CD4-positive, alpha-beta T cell treated with Interleukin-4 for 1 hour (primary cell): Measurements from ENCODE around the gene MAGEB17.
A peak's percentile ranks its signal among the peaks of the same experiment; 100 is the strongest.
"Not testable (repeated sequence)": the region's sequence is repeated elsewhere in the genome, so short reads cannot be mapped to it uniquely, and the experiment has no call there.

Experiments
- DNase-seq, 2 donors: peaks; one replicate each; pipeline ENCODE4 v3.0.0-alpha.2; 2020 to 2022

MAGEB17 gene

DNA sequence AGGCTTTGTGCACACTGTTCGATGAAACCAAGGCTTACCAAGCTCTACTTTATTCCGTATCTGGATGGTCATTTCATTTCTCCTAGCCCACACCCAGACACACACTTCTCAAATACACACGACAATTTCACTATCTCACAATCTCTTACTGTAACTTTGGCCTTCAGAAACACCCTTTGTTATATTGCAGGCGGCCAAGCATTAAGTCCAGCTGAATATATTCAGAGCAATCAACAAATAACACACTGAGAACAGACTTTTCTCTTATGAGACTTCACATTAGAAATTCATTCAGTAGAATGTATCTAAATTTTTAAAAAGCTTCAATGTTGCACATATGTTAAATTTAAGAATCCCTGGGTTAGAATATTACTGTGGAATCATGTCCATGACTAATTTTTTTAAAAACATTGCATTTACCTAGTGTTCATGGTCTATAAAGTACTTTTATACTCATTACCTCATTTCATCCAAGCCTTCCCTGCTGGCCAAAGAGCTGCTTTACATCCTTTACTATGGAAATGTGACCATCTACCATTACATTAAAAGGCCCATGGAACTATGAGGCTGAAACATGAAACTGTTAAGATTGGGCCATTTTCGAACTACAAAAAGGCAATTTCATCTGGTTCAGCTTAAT, 10.5 kb upstream of the MAGEB17 start:
- no peak for DNase-seq

- DNase-seq: no peak
These were observed 6.6 kb upstream of the MAGEB17 start for GRCh38 chrX:16160729-16161128.

DNA sequence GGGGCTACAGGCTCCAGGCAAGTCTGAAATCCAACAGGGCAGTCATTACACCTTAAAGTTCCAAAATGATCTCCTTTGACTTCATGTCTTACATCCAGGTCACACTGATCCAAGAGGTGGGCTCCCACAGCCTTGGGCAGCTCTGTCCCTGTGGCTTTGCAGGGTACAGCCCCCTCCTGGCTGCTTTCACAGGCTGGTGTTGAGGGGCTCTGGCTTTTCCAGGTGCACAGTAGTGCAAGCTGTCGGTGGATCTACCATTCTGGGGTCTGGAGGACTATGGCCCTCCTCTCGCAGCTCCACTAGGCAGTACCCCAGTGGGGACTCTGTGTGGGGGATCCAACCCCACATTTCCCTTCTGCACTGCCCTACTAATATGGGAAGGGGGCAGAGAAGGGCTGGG, 6.1 kb upstream of the MAGEB17 start:
- not testable (repeated sequence) for DNase-seq

DNA sequence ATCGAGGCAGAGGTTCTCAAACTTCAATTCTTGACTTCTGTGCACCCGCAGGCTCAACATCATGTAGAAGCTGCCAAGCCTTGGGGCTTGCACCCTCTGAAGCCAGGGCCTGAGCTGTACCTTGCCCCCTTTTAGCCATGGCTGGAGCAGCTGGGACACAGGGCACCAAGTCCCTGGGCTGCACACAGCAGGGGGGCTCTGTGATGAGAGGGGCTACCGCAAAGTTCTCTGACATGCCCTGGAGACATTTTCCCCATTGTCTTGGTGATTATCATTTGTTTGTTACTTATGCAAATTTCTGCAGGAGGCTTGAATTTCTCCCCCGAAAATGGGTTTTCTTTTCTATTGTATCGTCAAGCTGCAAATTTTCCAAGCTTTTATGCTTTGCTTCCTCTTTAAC, 4.9 kb upstream of the MAGEB17 start:
- DNase-seq: no peak

DNA sequence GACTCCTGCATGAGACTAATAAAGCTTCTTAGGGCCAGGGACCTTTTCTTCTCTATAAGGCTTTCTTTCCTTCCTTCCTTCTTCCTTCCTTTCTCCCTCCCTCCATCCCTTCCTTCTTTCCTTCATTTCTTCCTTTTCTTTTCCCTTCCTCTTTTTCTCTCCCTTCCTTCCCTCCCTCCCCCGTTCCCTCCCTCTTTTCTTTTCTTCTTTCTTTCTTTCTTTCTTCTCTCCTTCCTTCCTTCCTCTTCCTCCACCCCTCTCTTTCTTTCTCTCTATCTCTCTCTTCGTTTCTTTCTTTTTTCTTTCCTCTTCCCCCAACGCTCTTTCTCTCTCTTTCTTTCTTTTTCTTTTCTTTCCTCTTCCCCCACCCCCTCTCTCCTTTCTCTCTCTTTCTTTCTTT, 2.5 kb upstream of the MAGEB17 start:
- DNase-seq: no peak

- DNase-seq: no peak
These were observed 3.8 kb downstream of the MAGEB17 start for GRCh38 chrX:16171039-16171438.

DNA sequence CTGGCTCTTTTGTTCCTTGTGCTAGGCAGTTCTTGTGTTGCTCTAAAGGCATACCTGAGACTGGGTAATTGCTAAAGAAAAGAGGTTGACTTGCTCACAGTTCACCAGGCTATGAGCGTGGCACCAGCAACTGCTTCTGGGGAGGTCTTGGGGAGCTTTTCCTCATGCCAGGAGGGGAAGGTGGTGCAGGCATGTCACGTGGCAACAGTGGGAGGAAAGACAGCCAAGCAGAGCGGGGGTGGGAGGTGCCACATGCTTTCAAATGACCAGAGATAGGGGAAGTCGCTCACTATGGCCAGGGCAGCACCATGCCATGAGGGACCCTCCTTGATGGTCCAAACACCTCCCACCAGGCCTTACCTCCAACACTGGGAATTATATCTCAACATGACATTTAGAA, 4.7 kb downstream of the MAGEB17 start:
- DNase-seq: no peak

DNA sequence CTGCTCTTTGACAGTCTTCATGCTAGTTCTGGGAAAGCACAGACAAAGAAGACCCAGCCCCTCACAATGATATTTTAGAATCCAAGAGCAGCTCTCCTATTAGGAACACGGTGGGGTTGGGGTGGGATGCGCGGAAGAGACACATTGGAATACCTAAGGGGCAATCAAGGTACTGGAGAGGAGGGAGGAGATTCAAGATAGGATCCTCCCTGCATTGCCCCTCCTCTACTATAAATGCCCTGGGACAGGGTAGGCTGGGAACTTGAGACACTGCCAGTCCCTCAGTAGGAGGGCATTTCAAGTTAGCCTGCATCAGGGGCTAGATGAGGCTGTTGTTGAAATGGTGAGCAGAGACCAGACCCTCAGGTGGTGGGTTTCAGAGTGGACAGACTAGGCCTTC, 5.1 kb downstream of the MAGEB17 start:
- DNase-seq: no peak

GRCh38 chrX:16175329-16176061, 8.2 kb downstream of the MAGEB17 start:
- no peak for DNase-seq

GRCh38 chrX:16177260-16177659, 10.0 kb downstream of the MAGEB17 start:
- DNase-seq: no peak

GRCh38 chrX:16183843-16184242, 16.6 kb downstream of the MAGEB17 start:
- DNase-seq: not testable (repeated sequence)

- DNase-seq: peak in 1 of 2 donors; percentile 19
These were observed 18.4 kb downstream of the MAGEB17 start for GRCh38 chrX:16185725-16186136.

DNA sequence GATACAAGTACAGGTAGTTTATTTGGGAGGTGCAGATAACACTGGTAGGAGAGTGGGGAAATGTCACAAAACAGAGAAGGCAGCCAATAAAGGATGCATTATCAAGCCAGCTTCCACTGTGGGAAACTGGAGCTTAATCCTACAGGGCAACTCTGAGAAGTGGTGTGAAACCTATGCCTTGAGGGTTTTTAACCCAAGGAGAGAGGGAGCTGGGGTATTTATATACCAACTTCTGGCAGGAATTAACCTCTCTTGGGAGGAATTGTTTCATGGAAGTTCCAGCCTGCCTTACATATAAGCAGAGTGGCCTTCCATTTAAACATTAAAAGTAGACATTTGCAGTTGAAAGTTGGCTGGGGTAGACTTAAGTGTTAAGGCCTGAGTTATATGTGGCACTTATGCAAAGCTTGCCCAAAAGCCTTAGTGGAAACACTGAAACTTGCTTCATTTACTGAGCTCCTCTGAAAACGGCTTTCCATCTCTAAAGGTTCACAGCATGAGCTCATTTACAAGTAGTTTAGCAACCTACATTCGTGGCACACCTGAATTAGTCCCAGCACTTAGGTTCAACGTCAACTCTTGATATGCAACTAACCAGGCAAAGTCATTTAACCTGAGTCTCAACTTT, 19.2 kb downstream of the MAGEB17 start:
- no peak for DNase-seq

GRCh38 chrX:16187024-16187760, 19.9 kb downstream of the MAGEB17 start:
- DNase-seq: no peak

- DNase-seq: no peak
These were observed 21.4 kb downstream of the MAGEB17 start for GRCh38 chrX:16188687-16189086.

DNA sequence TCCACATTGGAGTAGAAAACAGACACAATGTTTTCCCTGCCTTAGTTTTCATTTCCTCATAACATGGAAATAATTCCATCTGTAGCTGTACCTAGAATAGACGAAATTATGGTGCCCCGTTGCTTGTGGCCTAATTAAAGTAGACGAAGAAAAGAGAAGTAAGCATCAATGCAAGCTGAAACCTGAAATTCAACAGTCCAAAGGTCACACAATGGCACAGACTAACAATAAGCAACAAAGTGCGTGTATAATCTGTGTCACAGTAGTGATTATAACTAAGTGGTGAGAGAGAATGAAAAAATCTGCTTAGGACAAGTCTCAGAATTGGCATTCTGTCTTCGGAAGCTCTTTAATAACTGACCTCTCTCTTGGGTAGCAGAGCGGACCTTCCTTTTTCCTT, 24.3 kb downstream of the MAGEB17 start:
- no peak for DNase-seq

DNA sequence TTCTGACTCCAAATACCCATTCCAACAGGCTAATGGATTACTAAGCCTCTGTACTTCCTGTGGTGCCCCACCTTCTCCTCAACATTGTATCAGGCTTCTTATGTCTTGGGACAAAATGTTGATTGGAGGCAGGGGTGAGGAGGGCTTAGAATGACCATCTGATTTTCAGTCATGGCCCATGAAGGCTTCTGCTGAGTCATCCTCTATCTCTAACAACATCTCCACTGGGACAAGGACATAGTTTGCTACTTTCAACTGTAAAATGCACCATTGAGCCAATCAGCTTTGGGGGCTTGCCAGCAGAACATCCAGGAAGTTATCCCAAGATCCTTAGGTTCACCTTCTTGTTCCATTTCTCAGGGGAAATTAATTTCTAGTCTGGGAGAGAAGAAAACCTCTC, 29.5 kb downstream of the MAGEB17 start:
- no peak for DNase-seq

DNA sequence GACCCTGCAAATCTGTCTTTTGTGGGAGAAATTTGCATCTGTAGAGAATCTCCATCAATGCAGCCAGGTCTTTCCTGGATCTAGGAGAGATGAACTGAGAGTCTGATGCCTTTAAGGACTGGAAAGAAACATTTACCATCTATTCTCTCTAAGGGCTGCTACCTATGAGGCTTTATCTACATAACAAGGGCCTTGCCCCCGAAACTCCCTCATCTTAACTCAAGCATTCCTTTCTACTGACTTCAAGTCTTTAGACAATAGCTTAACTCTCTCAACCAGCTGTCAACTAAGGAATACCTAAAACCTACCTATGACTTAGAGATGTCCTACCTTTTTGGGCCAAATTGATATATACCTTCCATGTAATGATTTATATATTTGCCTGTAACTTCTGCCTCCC, 32.1 kb downstream of the MAGEB17 start:
- DNase-seq: no peak

DNA sequence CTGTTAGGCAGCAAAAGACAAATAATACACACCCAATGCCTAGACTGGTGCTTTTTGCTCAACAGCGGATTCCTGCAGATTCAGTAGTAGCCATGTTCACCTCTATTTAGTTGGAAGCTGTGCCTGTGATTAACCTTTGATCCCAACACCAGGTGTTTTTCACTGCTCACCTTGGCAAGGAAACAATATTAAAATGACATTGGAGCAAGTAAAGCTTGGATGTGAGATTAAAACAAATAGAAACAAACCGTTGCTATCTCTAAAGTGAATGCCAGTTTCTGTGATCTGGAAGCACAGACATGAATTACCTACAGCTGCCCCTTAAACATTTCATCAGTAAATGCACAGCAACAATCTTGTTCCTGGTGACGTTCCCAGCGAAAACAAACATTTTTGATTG, 35.7 kb downstream of the MAGEB17 start:
- DNase-seq: no peak

- no peak for DNase-seq
These were observed 37.3 kb downstream of the MAGEB17 start for GRCh38 chrX:16204538-16204937.

DNA sequence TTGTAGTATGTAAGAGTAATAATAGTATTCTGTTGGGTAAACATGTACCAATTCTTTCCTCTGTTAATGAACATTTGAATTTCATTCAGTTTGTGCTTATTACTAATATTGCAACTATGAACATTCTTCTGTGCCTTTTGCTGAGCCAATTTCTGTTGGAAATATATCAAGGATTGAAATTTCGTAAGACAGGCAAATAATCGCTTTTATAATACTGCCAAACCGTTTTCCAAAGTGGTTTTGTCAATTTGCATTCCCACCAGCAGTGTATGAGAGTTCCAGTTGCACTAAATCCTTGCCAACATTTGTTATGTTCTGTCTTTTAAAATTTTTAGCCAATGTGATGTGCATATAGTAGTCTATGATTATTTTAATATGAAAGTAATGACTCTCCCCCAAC, 38.6 kb downstream of the MAGEB17 start:
- no peak for DNase-seq

GRCh38 chrX:16207634-16208033, 40.4 kb downstream of the MAGEB17 start:
- no peak for DNase-seq

DNA sequence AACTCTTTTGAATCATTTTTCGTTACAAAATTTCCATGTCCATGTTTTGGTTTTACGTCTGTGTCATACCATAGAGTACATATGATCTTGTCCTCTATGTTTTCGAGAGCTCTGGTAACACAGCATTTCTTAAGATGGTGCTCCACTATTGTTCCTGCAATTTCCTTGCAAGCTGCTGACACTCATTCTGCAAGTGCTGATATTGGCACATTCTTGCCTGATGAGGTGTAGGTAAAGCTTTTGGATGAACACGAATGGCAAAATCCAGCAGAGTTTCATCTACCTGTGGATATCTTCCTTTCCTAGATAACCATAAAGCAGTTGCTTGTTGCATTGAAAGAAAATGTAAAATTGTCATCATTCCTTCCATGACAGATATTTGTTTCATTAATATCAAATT, 41.3 kb downstream of the MAGEB17 start:
- no peak for DNase-seq

GRCh38 chrX:16210061-16210460, 42.8 kb downstream of the MAGEB17 start:
- no peak for DNase-seq
